Fibroblast of lung (primary cell): ENCODE data around the gene SYNDIG1. TPM values are rescaled to one million over a fixed set of nuclear protein-coding genes. Genes with fewer than 3 reads are reported as not detected.

Source experiments
- DNase-seq, 2 donors: peaks; one replicate each; pipeline versions ENCODE4 v3.0.0 to v3.0.0-alpha.2; 2010; ENCODE audit warnings: low read depth in 2 of 2
- H2AFZ ChIP-seq: 2 replicates; pipeline ENCODE4 v1.5.1; 2012; ENCODE audit warnings: low read length, control low read depth, inconsistent platforms
- H3K27ac ChIP-seq: 2 replicates; pipeline ENCODE4 v1.5.1; 2011; ENCODE audit warnings: low read length, control low read depth; ENCODE audit not compliant: insufficient read depth
- H3K27me3 ChIP-seq: 2 replicates; pipeline ENCODE4 v1.5.1; 2011; ENCODE audit warnings: mild to moderate bottlenecking, low read length; ENCODE audit not compliant: control insufficient read depth, insufficient read depth
- H3K36me3 ChIP-seq: 2 replicates; pipeline ENCODE4 v1.5.1; 2011; ENCODE audit warnings: low read length; ENCODE audit not compliant: control insufficient read depth, insufficient read depth
- H3K4me1 ChIP-seq: 2 replicates; pipeline ENCODE4 v1.5.1; 2011; ENCODE audit warnings: low read length; ENCODE audit not compliant: control insufficient read depth, insufficient read depth; ENCODE audit errors: extremely low read depth
- H3K4me2 ChIP-seq: 2 replicates; pipeline ENCODE4 v1.5.1; 2011; ENCODE audit warnings: low read length, control low read depth; ENCODE audit not compliant: insufficient read depth; ENCODE audit errors: extremely low read depth
- H3K4me3 ChIP-seq, 4 experiments: fragments of 200-600 bp in 1 of 4; sonication (generic) in 1 of 4; replicated peaks in 1 of 4; 2 replicates each; pipeline ENCODE4 v1.5.1; 2011 to 2016; ENCODE audit warnings: low read length in 4 of 4, low read depth in 3 of 4, mild to moderate bottlenecking in 3 of 4, control low read depth in 2 of 4, inconsistent platforms in 1 of 4, mixed read lengths in 1 of 4; ENCODE audit not compliant: insufficient read depth in 1 of 4; ENCODE audit errors: control extremely low read depth in 1 of 4
- H3K79me2 ChIP-seq: 2 replicates; pipeline ENCODE4 v1.5.1; 2012; ENCODE audit warnings: mild to moderate bottlenecking, low read length, inconsistent platforms; ENCODE audit not compliant: control insufficient read depth, insufficient read depth
- H3K9ac ChIP-seq: 2 replicates; pipeline ENCODE4 v1.5.1; 2011; ENCODE audit warnings: mild to moderate bottlenecking, low read length, control low read depth; ENCODE audit not compliant: insufficient read depth
- H3K9me3 ChIP-seq: 2 replicates; pipeline ENCODE4 v1.5.1; 2012; ENCODE audit warnings: low read depth, low read length; ENCODE audit not compliant: control insufficient read depth, insufficient read depth
- H4K20me1 ChIP-seq: 2 replicates; pipeline ENCODE4 v1.5.1; 2011; ENCODE audit warnings: low read length; ENCODE audit not compliant: control insufficient read depth, insufficient read depth; ENCODE audit errors: extremely low read depth
- CTCF ChIP-seq, 2 donors: IDR thresholded peaks in 1 of 2; conservative IDR thresholded peaks in 1 of 2; 1 replicate in 1 of 2; 2 replicates in 1 of 2; pipeline ENCODE4 v1.5.1; 2011 to 2012; ENCODE audit warnings: low read length in 2 of 2, control low read depth in 1 of 2, inconsistent platforms in 1 of 2, low read depth in 1 of 2, mild to moderate bottlenecking in 1 of 2
- EZH2 ChIP-seq: IDR thresholded peaks from 2 replicates; pipeline ENCODE4 v1.5.1; 2012; ENCODE audit warnings: low read length, control low read depth, mild to moderate bottlenecking; ENCODE audit errors: missing control alignments
- polyA plus RNA-seq, 2 donors: library from polyadenylated mRNA; depleted of rRNA in 1 of 2; stranded (reverse) in 1 of 2; unstranded in 1 of 2; fragments of >200 nt; gene quantifications; 2 replicates each; pipeline ENCODE4 v1.2.1, GENCODE V29; 2011 to 2012; ENCODE audit warnings: missing spikeins in 1 of 2
- total RNA-seq: library from RNA; depleted of rRNA; stranded (reverse); fragments of >200 nt; gene quantifications from 2 replicates; pipeline ENCODE4 v1.2.1, GENCODE V29; 2014

The SYNDIG1 gene
- total and polyA plus RNA-seq, 2 donors (not counting 1 experiment from before 2014, with no cell fraction given), result 0.02 to 0.17 TPM

GRCh38 chr20:24458436-24458835 is 11.0 kb upstream of the SYNDIG1 start:
- Histone ChIP-seq H3K9ac (no peak overlapping the region), H3K4me3 (no peak overlapping the region), H3K79me2 (no peaks in the 10 kb centered on the region), H2AFZ (no peak overlapping the region), H3K4me2 (no peak overlapping the region), H3K27me3 (peaks cover 8% of the 10 kb centered on the region), H3K27ac (no peak overlapping the region), H3K9me3 (no peaks in the 10 kb centered on the region), H3K4me1 (no peaks in the 10 kb centered on the region), H4K20me1 (no peaks in the 10 kb centered on the region), H3K36me3 (no peaks in the 10 kb centered on the region)
- no peak for DNase-seq
- TF ChIP-seq EZH2 (no peak), CTCF (conservative IDR thresholded peaks at IDR 0.05 in 1 of 2, IDR thresholded peaks at IDR 0.05 in 1 of 2; ENCODE audit: low read depth in 1 of 2, low read length in 2 of 2) (no peak)

- H3K9ac ChIP-seq, result no peak overlapping the region
- no peaks in the 10 kb centered on the region for H3K9me3 ChIP-seq
- no peak for DNase-seq
- TF ChIP-seq EZH2 (no peak), CTCF (conservative IDR thresholded peaks at IDR 0.05 in 1 of 2, IDR thresholded peaks at IDR 0.05 in 1 of 2; ENCODE audit: low read depth in 1 of 2, low read length in 2 of 2) (no peak)
- no peaks in the 10 kb centered on the region for H3K79me2 ChIP-seq
- peaks cover 8% of the 10 kb centered on the region for H3K27me3 ChIP-seq
- no peak overlapping the region for H3K27ac ChIP-seq
- no peaks in the 10 kb centered on the region for H3K4me1 ChIP-seq
- H2AFZ ChIP-seq, result no peak overlapping the region
- no peaks in the 10 kb centered on the region for H3K36me3 ChIP-seq
- no peaks in the 10 kb centered on the region for H4K20me1 ChIP-seq
- H3K4me3 ChIP-seq, result no peak overlapping the region
- no peak overlapping the region for H3K4me2 ChIP-seq
Measured at GRCh38 chr20:24459733-24460132, 9.7 kb upstream of the SYNDIG1 start.

GRCh38 chr20:24460712-24461111 is 8.7 kb upstream of the SYNDIG1 start:
- TF ChIP-seq CTCF (conservative IDR thresholded peaks at IDR 0.05 in 1 of 2, IDR thresholded peaks at IDR 0.05 in 1 of 2; ENCODE audit: low read depth in 1 of 2, low read length in 2 of 2) (no peak), EZH2 (no peak)
- Histone ChIP-seq H3K9ac (no peak overlapping the region), H3K36me3 (no peaks in the 10 kb centered on the region), H3K4me2 (no peak overlapping the region), H3K4me1 (no peaks in the 10 kb centered on the region), H3K4me3 (no peak overlapping the region), H4K20me1 (no peaks in the 10 kb centered on the region), H3K27me3 (peaks cover 15% of the 10 kb centered on the region), H3K9me3 (no peaks in the 10 kb centered on the region), H2AFZ (no peak overlapping the region), H3K27ac (no peak overlapping the region), H3K79me2 (no peaks in the 10 kb centered on the region)
- DNase-seq, result no peak
